ENCODE data around the gene ZNF575. TPM values are rescaled to one million over a fixed set of nuclear protein-coding genes. Genes with fewer than 3 reads are reported as not detected.
A peak's percentile ranks its signal among the peaks of the same experiment; 100 is the strongest.

The ZNF575 gene
- total RNA-seq = 1 to 10 TPM in 3 of 9 donors, under 1 TPM in 4, not detected in 2; 0.22 to 2.9 (median 0.42) TPM
- 1 to 10 TPM in 2 of 3 donors, under 1 TPM in 1; 0.53 to 2.2 (median 1.2) TPM for polyA plus RNA-seq
- long read RNA-seq, donor 1 = 0 reads
- long read RNA-seq, donor 2 = 0 reads
- long read RNA-seq, donor 3 = 0 reads
- long read RNA-seq, donor 4 = 0 reads
- long read RNA-seq, donor 5, partial matches to known transcripts = 1 of 7 reads
- long read RNA-seq, donor 5, other reads (novel, unspliced or antisense) = 2 of 7 reads
- long read RNA-seq, donor 6, partial matches to known transcripts = 0 of 1 reads
- long read RNA-seq, donor 6, other reads (novel, unspliced or antisense) = 1 of 1 reads
- long read RNA-seq, donor 7 = 0 reads
- long read RNA-seq, donor 8, partial matches to known transcripts = 0 of 2 reads
- long read RNA-seq, donor 8, other reads (novel, unspliced or antisense) = 0 of 2 reads
- long read RNA-seq, donor 9, partial matches to known transcripts = 17 of 17 reads
- long read RNA-seq, donor 9, other reads (novel, unspliced or antisense) = 0 of 17 reads
- long read RNA-seq, donor 10 = 0 reads

DNA sequence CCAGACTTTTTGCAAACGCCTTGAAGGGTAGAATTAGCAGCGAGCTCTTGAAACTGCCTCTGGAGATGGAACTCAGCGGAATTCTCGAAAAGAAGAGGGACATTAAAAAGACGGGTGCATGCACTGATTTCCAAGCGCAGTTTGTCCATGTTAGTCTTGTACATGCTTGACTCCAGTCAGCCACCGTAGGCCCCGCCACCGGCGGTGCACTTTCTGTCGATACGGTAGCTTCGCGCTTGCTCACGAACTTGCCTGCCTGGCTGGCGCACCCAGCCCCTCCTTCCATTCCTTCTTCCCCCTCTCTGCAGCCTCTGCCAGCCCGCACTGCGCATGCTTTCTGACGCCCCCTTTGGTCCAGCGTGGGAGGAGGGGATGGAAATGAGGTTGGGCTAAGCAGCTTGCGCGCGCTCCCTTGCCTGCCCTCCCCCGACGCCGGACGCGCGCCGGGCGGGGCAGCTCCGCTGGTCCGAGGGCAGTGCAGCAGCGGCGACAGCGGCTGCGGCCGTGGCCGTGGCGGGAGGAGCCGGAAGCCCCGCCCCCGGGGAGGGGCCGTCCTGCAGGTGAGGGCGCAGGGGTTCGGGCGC is at the start of gene ZNF575:
TSS of gene ZNF575 (plus strand) at position 227 of the 584 bp plus-strand sequence. CDS start 1,235 bp downstream, outside the sequence.
- H3K27me3 ChIP-seq = no peaks in the 10 kb centered on the region
- H3K36me3 ChIP-seq (replicated peaks in 1 of 2) = peaks cover 0 to 6% of the 10 kb centered on the region in 2 donors
- intact Hi-C loops (cut with DNase I) = no loop called here
- H3K4me1 ChIP-seq (replicated peaks in 1 of 2) = peaks cover 6 to 14% of the 10 kb centered on the region in 2 donors
- WGBS, 4 donors = 0 to 1% (median 0%) methylated on average over 13 to 47 of the region's 47 CpGs
- peak within 1 kb of the TSS; percentile 0 to 59 (median 24) for H3K4me3 ChIP-seq
- no peak for TF ChIP-seq POLR2A (IDR thresholded peaks at IDR 0.05)
- no peak for TF ChIP-seq CTCF (IDR thresholded peaks at IDR 0.05)
- H3K9me3 ChIP-seq (replicated peaks in 1 of 3) = no peaks in the 10 kb centered on the region
- DNase-seq = peak; percentile 89 to 96 (median 93)
- H3K27ac ChIP-seq = peak within 1 kb of the TSS; percentile 72 to 95 (median 86)

DNA sequence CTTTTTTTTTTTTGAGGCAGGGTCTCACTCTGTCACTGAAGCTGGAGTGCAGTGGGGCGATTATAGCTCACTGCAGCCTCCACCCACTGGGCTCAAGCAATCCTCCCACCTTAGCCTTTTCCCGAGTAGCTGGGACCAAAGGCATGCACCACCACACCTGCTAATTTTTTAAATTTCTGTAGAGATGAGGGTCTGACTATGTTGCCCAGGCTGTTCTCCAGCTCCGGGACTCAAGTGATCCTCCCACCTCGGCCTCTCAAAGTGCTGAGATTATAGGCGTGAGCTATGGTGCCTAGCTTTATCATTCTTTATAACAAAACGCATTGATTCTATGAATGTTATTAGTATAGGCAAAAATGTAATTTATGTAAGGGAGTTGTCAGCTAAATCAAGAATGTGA is 49.7 kb upstream of the ZNF575 start:
- Histone ChIP-seq H3K27ac (no peak overlapping the region), H3K4me1 (replicated peaks in 1 of 2) (peaks cover 0 to 4% of the 10 kb centered on the region in 2 donors), H3K9me3 (replicated peaks in 1 of 3) (no peaks in the 10 kb centered on the region), H3K36me3 (replicated peaks in 1 of 2) (no peaks in the 10 kb centered on the region), H3K27me3 (no peaks in the 10 kb centered on the region), H3K4me3 (no peak overlapping the region)
- WGBS, 4 donors = 93 to 97% (median 95%) methylated on average over 6 of the region's 6 CpGs
- intact Hi-C loops (cut with DNase I) = no loop called here
- DNase-seq = no peak
- no peak for TF ChIP-seq CTCF (IDR thresholded peaks at IDR 0.05)
- no peak for TF ChIP-seq POLR2A (IDR thresholded peaks at IDR 0.05)

GRCh38 chr19:43485951-43486350 is 47.0 kb upstream of the ZNF575 start:
- no peak for DNase-seq
- no peak for TF ChIP-seq POLR2A (IDR thresholded peaks at IDR 0.05)
- Histone ChIP-seq H3K4me3 (no peak overlapping the region), H3K36me3 (replicated peaks in 1 of 2) (no peaks in the 10 kb centered on the region), H3K27me3 (no peaks in the 10 kb centered on the region), H3K9me3 (replicated peaks in 1 of 3) (no peaks in the 10 kb centered on the region), H3K4me1 (replicated peaks in 1 of 2) (peaks cover 0 to 6% of the 10 kb centered on the region in 2 donors), H3K27ac (no peak overlapping the region)
- WGBS, 4 donors = 65 to 75% (median 71%) methylated on average over 6 of the region's 6 CpGs
- intact Hi-C loops (cut with DNase I) = no loop called here

DNA sequence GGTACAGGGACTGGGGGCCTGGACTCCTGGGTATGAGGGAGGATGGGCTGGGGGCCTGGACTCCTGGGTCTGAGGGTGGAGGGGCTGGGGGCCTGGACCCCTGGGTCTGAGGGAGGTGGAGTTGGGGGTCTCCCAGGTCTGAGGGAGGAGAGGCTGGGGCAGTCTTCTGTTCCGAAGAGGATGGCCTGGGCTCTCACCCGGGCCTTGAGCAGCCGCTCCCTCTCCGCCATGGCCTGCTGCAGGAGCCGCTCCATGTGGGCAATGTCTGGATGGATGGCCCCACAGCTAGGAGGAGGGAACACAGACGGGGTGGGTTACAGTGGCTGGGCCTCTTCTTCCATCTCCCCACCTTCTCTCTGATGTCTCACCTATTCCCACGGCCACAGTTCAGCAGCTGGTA is 46.6 kb upstream of the ZNF575 start:
- no peak for TF ChIP-seq CTCF (IDR thresholded peaks at IDR 0.05)
- no peak for TF ChIP-seq POLR2A (IDR thresholded peaks at IDR 0.05)
- no peak overlapping the region for H3K4me3 ChIP-seq
- no peak overlapping the region for H3K27ac ChIP-seq
- 89 to 100% (median 98%) methylated on average over 4 to 7 of the region's 7 CpGs for WGBS, 4 donors
- H3K4me1 ChIP-seq (replicated peaks in 1 of 2) = peaks cover 0 to 6% of the 10 kb centered on the region in 2 donors
- H3K36me3 ChIP-seq (replicated peaks in 1 of 2) = no peaks in the 10 kb centered on the region
- no peaks in the 10 kb centered on the region for H3K27me3 ChIP-seq
- intact Hi-C loops (cut with DNase I) = no loop called here
- DNase-seq = no peak
- no peaks in the 10 kb centered on the region for H3K9me3 ChIP-seq (replicated peaks in 1 of 3)
